NCI-H146 treated with DMSO at 0.1 percent for 48 hours (cell line): ENCODE measurements around the gene MTERF1.

Experiments
- DNase-seq: peaks from one replicate; lab custom pipeline; 2025; ENCODE audit not compliant: unreplicated experiment; lab: John Stamatoyannopoulos, UW

The MTERF1 gene

DNA sequence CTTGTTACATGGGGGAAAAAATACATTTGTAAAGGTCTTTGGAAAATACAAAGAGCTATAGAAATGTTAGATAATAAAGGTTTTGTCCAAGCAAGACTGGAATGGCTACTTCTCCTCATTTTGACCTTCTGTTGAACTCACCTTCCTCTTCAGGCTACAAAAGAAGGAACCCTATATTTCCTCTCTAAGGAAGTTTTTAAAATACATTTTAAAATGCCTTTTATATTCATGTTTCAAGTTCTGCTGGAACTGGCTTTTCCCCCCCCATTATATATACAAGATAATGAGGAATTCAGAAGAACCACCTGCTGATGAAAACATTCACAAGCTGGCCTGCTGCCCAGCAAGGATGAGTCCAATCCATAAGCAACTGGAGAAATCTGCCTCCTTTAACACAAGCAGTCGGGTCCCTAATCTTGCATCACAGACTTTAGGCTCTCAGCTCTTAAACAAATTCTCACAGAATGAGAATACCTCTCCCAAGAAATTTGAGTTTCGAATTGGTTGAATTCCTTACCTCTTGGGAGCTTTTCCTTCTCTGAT is 44.6 kb downstream of the MTERF1 start:
- peak; percentile 19 for DNase-seq

DNA sequence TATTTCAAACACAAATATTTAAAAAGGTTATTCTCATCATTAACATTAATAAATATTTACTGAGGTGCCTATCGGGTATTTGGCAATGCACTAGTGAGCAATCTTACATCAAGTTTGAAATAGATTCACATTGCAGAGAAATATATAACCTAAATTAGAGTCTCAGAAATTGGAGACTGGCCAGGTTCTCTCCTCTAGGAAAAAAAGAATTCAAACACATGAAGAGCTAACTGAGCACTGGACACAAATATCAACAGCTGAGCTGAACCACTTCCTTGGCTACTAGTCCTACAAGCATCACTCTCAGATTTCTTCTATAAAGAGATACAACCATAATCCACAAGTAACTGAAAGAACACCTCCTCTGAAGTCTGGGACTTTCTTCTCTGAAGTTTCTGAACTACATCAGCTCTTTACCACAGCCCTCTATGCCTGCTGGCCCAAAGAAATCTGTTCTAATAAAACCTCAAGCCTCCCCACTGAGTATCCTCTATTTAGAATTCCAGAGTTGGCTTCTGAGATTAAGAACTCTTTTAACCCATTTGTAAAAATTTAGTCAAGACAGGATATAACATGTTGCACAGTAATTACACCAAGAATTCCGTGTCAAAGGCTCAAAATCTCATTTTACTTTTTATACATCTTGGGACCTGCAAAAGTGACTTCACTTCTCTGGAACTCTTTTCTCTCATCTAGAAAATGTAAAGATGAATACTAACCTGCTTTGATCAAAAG is 45.2 kb downstream of the MTERF1 start:
- no peak for DNase-seq

DNA sequence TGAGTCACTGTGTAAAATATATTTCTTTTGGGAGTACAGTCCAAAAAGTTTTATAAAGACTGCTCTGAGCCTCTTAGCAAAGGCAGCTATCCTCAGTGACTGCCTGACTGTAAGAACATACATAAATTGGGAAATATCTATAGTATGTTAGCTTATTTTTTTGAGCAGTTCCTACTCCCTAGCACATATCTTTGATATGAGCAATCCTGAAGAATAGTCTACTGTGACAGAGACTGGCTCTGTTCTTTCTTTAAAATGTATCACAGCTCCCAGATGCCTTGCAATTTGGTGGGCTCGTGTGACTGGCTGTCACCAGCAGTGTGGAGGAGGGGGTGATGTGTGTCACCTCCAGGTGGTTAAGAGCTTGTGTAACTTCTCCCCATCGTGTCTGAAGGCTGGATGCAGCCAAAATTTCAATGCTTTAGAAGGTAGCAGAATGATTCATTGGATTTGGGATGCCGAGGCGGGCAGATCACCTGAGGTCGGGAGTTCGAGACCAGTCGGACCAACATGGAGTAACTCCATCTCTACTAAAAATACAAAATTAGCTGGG is 47.9 kb downstream of the MTERF1 start:
- DNase-seq = no peak

DNA sequence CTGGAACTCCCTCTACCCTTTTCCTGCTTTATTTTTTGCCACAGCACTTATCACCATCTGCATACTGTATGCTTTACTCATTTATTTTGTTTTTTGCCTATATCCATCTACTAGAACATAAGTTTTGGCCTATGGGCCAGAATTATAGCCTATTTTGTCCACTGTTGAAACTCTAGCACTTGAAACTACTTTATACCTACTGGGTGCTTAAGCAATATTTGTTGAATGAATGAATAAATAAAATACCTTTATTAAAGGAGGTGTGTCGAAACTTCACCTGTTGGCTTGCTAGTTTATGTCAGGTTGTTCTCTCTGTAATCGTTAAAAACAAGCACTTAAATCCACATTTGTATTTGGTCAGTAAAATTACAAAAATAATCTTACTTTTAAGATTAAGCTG is 53.3 kb downstream of the MTERF1 start:
- no peak for DNase-seq

DNA sequence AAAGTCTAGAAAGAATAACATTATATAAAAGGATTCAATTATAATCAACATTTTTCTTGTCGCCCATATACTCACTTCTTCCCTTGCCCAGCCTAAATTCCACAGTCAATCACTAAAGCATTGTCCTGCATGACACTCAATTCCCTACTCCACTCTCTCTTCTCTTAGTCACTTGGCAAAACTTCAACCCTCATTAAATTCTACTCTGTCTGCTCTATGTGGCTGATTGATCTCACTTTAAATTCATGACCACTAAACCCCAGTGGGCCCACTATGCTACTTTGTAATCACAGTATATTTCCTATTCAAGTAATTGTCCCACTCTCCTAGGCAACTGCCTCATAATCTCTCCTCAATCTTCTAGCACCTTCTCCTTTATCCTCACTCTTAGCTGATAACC is 54.1 kb downstream of the MTERF1 start:
- no peak for DNase-seq

DNA sequence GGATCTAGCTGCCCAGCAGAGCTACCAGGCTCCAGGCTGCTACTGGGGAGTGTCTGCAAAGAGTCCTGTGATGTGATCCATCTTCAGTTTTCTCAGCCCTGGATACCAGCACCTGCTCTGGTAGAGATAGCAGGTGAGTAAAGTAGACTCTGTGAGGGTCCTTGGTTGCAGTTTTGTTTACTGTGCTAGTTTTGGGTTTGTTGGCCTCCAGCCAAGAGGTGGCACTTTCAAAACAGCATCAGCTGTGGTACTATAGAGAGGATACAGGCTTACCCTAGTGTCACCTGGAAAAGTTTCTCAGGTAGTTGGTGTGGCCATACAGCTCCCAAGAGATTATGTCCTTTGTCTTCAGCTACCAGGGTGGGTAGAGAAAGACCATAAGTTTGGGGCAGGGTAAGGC is 56.3 kb downstream of the MTERF1 start:
- no peak for DNase-seq
